NCI-H524 treated with DMSO at 0.1 percent for 48 hours (cell line): ENCODE data around the gene PPP2R3B.
"Not testable (repeated sequence)": the region's sequence is repeated elsewhere in the genome, so short reads cannot be mapped to it uniquely, and the experiment has no call there.

ENCODE experiments used
- DNase-seq: peaks from one replicate; lab custom pipeline; 2025; lab: John Stamatoyannopoulos, UW

PPP2R3B gene

GRCh38 chrX:338281-338835, 48.3 kb downstream of the PPP2R3B start:
- DNase-seq = no peak

- no peak for DNase-seq
Observed at GRCh38 chrX:337331-337831, 49.3 kb downstream of the PPP2R3B start.

GRCh38 chrX:336227-336626, 50.5 kb downstream of the PPP2R3B start:
- no peak for DNase-seq

GRCh38 chrX:335758-336155, 51.0 kb downstream of the PPP2R3B start:
- no peak for DNase-seq

GRCh38 chrX:334971-335757, 51.5 kb downstream of the PPP2R3B start:
- no peak for DNase-seq

- no peak for DNase-seq
Observed at GRCh38 chrX:334331-334891, 52.3 kb downstream of the PPP2R3B start.

- no peak for DNase-seq
Observed at GRCh38 chrX:333611-334311, 52.9 kb downstream of the PPP2R3B start.

GRCh38 chrX:332916-333610, 53.6 kb downstream of the PPP2R3B start:
- no peak for DNase-seq

- no peak for DNase-seq
Observed at GRCh38 chrX:332496-332860, 54.2 kb downstream of the PPP2R3B start.

GRCh38 chrX:331825-332495, 54.7 kb downstream of the PPP2R3B start:
- no peak for DNase-seq

- no peak for DNase-seq
Observed at GRCh38 chrX:331151-331824, 55.4 kb downstream of the PPP2R3B start.

- no peak for DNase-seq
Observed at GRCh38 chrX:330726-331150, 56.0 kb downstream of the PPP2R3B start.

- DNase-seq = not testable (repeated sequence)
Observed at GRCh38 chrX:330141-330725, 56.5 kb downstream of the PPP2R3B start.

GRCh38 chrX:329291-329910, 57.3 kb downstream of the PPP2R3B start:
- no peak for DNase-seq

- no peak for DNase-seq
Observed at GRCh38 chrX:327660-328126, 59.0 kb downstream of the PPP2R3B start.

GRCh38 chrX:324664-325063, 62.0 kb downstream of the PPP2R3B start:
- not testable (repeated sequence) for DNase-seq

- no peak for DNase-seq
Observed at GRCh38 chrX:323721-324628, 62.7 kb downstream of the PPP2R3B start.

- no peak for DNase-seq
Observed at GRCh38 chrX:320126-320783, 66.5 kb downstream of the PPP2R3B start.
